ENCODE measurements around the gene FEZ2.

- TF ChIP-seq CTCF (IDR thresholded peaks at IDR 0.05; ENCODE audit: low read depth, low read length, poor library complexity, severe bottlenecking) (no peak), EZH2phosphoT487 (IDR thresholded peaks at IDR 0.05; ENCODE audit: borderline replicate concordance, low read length) (no peak)
Observed at GRCh38 chr2:36582538-36582937, 15.4 kb downstream of the FEZ2 start.
